HL-60 (cell line): ENCODE data around the gene RFLNA.

Experiments used
- POLR2AphosphoS5 ChIP-seq: IDR thresholded peaks from 2 replicates; pipeline ENCODE4 v1.6.1; 2012; ENCODE audit warnings: low read depth
- TF ChIP-seq, protein P1 (sequence below): IDR thresholded peaks from one replicate; pipeline ENCODE4 v1.5.1; 2011; ENCODE audit warnings: low read length, control low read depth, inconsistent platforms; ENCODE audit not compliant: insufficient read depth

DNA sequence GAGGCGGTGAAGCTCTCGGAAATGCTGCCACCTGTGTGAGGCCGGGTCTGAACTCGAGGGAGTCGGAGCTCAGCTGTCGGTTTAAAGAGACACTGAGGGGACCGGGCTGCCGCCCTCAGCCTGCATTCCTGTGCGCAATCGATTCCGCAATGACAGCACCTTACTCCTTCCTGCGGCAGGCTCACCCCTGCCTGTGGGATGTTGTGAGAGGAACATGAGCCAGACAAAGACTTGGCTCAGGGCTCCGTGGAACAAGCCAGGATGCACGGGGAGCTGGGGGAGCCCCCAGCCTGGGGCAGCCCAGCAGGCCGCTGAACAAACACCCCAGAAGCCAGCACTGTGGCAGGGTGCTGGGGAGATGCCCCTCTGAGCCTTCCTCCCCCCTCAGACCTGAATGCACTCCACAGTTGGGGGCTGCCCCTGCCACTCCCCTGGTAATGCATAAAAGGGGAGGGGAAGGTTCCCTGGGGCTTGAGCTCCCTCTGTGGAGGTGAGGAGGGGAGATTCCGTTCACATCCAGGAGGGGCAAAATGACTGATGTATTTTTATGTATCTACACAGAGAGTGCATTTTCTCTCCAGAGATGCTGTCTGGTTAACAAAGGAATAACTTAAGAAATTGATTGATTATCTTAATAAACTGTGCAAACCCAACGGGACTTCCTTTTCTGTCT lies 20.6 kb downstream of the RFLNA start:
- TF ChIP-seq, protein P1, sequence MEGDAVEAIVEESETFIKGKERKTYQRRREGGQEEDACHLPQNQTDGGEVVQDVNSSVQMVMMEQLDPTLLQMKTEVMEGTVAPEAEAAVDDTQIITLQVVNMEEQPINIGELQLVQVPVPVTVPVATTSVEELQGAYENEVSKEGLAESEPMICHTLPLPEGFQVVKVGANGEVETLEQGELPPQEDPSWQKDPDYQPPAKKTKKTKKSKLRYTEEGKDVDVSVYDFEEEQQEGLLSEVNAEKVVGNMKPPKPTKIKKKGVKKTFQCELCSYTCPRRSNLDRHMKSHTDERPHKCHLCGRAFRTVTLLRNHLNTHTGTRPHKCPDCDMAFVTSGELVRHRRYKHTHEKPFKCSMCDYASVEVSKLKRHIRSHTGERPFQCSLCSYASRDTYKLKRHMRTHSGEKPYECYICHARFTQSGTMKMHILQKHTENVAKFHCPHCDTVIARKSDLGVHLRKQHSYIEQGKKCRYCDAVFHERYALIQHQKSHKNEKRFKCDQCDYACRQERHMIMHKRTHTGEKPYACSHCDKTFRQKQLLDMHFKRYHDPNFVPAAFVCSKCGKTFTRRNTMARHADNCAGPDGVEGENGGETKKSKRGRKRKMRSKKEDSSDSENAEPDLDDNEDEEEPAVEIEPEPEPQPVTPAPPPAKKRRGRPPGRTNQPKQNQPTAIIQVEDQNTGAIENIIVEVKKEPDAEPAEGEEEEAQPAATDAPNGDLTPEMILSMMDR, result no peak
- no peak for TF ChIP-seq POLR2AphosphoS5
